Measurements from ENCODE around the gene LOXHD1. TPM values are rescaled to one million over a fixed set of nuclear protein-coding genes. Genes with fewer than 3 reads are reported as not detected.

LOXHD1 gene, protein sequence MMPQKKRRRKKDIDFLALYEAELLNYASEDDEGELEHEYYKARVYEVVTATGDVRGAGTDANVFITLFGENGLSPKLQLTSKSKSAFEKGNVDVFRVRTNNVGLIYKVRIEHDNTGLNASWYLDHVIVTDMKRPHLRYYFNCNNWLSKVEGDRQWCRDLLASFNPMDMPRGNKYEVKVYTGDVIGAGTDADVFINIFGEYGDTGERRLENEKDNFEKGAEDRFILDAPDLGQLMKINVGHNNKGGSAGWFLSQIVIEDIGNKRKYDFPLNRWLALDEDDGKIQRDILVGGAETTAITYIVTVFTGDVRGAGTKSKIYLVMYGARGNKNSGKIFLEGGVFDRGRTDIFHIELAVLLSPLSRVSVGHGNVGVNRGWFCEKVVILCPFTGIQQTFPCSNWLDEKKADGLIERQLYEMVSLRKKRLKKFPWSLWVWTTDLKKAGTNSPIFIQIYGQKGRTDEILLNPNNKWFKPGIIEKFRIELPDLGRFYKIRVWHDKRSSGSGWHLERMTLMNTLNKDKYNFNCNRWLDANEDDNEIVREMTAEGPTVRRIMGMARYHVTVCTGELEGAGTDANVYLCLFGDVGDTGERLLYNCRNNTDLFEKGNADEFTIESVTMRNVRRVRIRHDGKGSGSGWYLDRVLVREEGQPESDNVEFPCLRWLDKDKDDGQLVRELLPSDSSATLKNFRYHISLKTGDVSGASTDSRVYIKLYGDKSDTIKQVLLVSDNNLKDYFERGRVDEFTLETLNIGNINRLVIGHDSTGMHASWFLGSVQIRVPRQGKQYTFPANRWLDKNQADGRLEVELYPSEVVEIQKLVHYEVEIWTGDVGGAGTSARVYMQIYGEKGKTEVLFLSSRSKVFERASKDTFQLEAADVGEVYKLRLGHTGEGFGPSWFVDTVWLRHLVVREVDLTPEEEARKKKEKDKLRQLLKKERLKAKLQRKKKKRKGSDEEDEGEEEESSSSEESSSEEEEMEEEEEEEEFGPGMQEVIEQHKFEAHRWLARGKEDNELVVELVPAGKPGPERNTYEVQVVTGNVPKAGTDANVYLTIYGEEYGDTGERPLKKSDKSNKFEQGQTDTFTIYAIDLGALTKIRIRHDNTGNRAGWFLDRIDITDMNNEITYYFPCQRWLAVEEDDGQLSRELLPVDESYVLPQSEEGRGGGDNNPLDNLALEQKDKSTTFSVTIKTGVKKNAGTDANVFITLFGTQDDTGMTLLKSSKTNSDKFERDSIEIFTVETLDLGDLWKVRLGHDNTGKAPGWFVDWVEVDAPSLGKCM (N-terminal part only)
- 0.63 TPM for total RNA-seq

DNA sequence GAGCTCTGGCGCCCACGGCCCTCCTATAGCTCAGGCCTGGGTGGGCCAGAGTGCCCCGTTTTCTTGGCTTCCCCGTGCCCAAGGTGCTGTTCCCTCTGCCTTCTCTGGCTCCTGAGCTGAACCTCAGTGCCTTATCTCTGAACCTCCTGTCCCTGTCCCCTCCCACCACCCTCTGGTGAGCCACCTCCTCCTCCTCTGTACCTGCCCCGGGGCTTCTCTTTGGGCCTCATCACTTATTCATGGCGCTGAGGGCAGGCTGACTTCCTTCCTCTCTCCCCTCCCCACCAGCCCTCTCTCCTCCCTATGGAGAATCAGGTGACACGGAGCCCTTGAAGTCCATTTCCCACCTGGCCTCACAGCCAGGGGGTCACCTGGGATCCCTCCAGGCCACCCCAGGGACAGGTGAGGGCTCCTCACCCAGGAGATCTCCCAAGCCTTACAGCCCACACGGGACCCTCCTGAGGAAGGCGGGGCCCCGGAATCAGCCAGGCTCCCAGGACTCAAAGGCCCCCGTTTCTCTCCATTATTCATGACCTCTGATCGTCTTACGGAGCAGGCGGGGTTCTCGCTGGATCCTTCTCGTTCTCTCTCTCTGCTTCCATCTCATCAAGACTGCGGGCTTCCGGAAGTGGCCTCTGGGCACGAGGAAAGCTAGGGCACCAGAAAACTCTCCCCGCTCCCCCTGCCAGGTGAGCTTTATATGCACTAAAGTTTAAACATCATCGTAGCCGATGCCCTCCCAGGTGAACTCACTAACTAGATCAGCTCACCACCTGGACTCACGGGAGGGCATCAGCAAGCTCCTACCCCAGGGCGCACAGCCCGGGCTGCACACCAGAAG, at the start of gene LOXHD1:
Gene LOXHD1, minus strand, starts transcription at position 106 of the 841 bp plus-strand sequence. CDS start 187 bp downstream, outside the sequence.
- no peaks in the 10 kb centered on the region for H3K9me3 ChIP-seq (ENCODE audit: low read depth, low read length)

DNA sequence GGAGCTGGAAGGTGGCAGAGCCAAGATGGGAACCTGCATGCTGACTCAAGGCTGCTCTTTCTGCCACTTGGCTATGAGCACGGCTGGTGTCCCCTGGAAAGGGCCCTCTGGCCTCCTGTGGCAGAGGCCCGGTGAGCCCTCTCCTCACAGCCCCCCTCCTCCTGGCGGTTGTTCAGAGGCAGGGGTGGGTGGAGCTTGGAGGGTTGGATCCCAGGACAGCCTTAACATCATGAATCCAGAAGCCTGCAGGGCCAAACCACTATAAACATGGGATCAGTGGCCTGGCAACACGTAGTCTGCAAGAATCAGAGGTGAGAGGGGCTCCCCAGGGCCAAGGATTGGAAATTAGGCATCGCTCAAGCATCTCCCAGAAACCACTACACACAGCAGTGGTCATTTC, 48.5 kb upstream of the LOXHD1 start:
- Histone ChIP-seq H3K9me3 (ENCODE audit: low read depth, low read length) (no peaks in the 10 kb centered on the region), H3K27me3 (ENCODE audit: insufficient read depth, low read length) (no peaks in the 10 kb centered on the region), H3K4me1 (ENCODE audit: insufficient read depth, low read length) (no peaks in the 10 kb centered on the region), H3K4me3 (ENCODE audit: low read length) (no peak overlapping the region)

More for the DNA sequence above, at the start of gene LOXHD1:
- H3K4me1 ChIP-seq (ENCODE audit: insufficient read depth, low read length): no peaks in the 10 kb centered on the region
- H3K4me3 ChIP-seq (ENCODE audit: low read length): no peak within 1 kb of the TSS
- H3K27me3 ChIP-seq (ENCODE audit: insufficient read depth, low read length): no peaks in the 10 kb centered on the region

GRCh38 chr18:46704816-46705215, 47.8 kb upstream of the LOXHD1 start:
- Histone ChIP-seq H3K4me3 (ENCODE audit: low read length) (no peak overlapping the region), H3K4me1 (ENCODE audit: insufficient read depth, low read length) (no peaks in the 10 kb centered on the region), H3K9me3 (ENCODE audit: low read depth, low read length) (no peaks in the 10 kb centered on the region), H3K27me3 (ENCODE audit: insufficient read depth, low read length) (no peaks in the 10 kb centered on the region)

DNA sequence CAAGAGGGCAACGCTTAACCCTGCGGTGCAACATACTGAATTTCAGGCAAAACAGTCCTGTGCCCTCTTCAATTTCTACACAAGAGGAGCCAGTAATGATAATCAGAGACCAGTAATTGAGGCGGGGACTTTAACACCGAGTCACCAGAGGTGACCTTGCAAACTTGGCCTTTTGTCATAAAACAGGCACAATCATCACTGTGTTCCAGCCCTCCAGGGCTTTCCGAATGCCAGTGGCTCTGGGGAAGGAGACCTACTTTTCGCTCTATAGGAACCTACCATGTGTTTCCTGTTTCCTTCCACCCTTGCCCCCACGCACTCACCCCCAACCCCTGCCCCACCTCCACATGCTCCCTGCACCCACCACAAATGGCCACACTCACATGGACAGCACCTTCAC, 47.2 kb upstream of the LOXHD1 start:
- no peaks in the 10 kb centered on the region for H3K27me3 ChIP-seq (ENCODE audit: insufficient read depth, low read length)
- no peaks in the 10 kb centered on the region for H3K4me1 ChIP-seq (ENCODE audit: insufficient read depth, low read length)
- no peaks in the 10 kb centered on the region for H3K9me3 ChIP-seq (ENCODE audit: low read depth, low read length)
- no peak overlapping the region for H3K4me3 ChIP-seq (ENCODE audit: low read length)

DNA sequence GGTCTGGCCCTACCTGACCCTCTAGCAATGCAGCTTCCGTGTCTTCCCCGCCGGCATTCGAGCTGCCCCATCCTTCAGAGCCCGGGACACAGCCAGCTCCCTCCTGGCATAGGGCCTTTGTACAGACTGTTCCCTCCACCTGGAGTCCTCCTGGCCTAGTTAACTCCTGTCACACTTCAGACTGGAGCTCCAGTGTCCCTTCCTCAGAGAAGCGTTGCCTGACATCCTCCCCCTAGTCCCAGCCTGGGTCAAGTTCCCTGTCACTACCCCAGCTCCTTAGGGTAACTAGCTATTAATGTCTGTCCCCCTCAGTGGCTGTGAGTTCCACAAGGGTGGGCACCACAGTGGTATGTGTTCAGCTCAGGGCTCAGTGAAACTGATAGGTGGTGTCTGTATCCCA, 45.5 kb upstream of the LOXHD1 start:
- Histone ChIP-seq H3K4me1 (ENCODE audit: insufficient read depth, low read length) (no peaks in the 10 kb centered on the region), H3K27me3 (ENCODE audit: insufficient read depth, low read length) (no peaks in the 10 kb centered on the region), H3K4me3 (ENCODE audit: low read length) (no peak overlapping the region), H3K9me3 (ENCODE audit: low read depth, low read length) (no peaks in the 10 kb centered on the region)

- H3K4me1 ChIP-seq (ENCODE audit: insufficient read depth, low read length): no peaks in the 10 kb centered on the region
- H3K27me3 ChIP-seq (ENCODE audit: insufficient read depth, low read length): no peaks in the 10 kb centered on the region
- H3K4me3 ChIP-seq (ENCODE audit: low read length): no peak overlapping the region
- no peaks in the 10 kb centered on the region for H3K9me3 ChIP-seq (ENCODE audit: low read depth, low read length)
Observed at GRCh38 chr18:46700066-46700824, 43.2 kb upstream of the LOXHD1 start.

DNA sequence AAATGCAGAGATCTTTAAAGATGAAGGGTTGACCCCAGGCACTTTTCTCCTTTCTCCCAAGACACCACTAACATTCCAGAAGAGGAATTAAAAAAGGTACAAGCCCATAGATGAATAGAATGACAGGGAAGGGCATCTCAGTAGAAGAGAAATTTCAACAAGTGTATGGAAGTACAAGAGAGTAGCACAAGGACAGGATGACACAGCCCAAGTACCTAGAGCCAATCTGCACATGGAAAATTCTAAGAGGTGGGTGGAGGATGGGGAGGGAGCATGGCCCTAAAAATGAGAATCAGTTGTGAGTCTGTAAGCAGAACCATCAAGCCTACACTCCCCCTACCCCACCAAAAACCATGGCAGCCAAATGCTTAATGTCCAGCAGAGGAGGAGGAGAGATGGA, 39.7 kb upstream of the LOXHD1 start:
- H3K4me3 ChIP-seq (ENCODE audit: low read length): no peak overlapping the region

GRCh38 chr18:46696268-46696667, 39.2 kb upstream of the LOXHD1 start:
- Histone ChIP-seq H3K9me3 (ENCODE audit: low read depth, low read length) (no peaks in the 10 kb centered on the region), H3K27me3 (ENCODE audit: insufficient read depth, low read length) (no peaks in the 10 kb centered on the region), H3K4me1 (ENCODE audit: insufficient read depth, low read length) (no peaks in the 10 kb centered on the region), H3K4me3 (ENCODE audit: low read length) (no peak overlapping the region)

More for the DNA sequence above, 39.7 kb upstream of the LOXHD1 start:
- no peaks in the 10 kb centered on the region for H3K27me3 ChIP-seq (ENCODE audit: insufficient read depth, low read length)
- no peaks in the 10 kb centered on the region for H3K4me1 ChIP-seq (ENCODE audit: insufficient read depth, low read length)
- no peaks in the 10 kb centered on the region for H3K9me3 ChIP-seq (ENCODE audit: low read depth, low read length)

DNA sequence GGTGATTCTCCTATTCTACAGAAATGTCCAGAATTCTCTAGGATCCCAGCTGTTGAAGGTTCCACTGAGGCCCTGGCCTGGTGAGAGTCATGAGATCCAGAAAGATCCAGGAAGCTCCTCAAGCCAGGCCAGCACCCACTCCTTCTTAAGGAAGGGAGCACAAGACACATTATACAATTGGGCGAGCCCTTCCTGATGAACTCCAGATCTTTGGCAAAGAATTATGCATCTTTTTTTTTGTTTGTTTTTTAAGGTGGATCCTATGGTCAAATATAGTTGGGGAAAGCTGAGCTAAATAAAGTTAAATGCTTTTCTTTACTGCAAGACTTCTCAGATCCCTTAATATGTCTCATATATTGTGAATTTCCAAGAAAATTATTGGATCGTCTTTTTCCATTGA, 37.0 kb upstream of the LOXHD1 start:
- Histone ChIP-seq H3K4me3 (ENCODE audit: low read length) (no peak overlapping the region), H3K27me3 (ENCODE audit: insufficient read depth, low read length) (no peaks in the 10 kb centered on the region), H3K4me1 (ENCODE audit: insufficient read depth, low read length) (no peaks in the 10 kb centered on the region), H3K9me3 (ENCODE audit: low read depth, low read length) (no peaks in the 10 kb centered on the region)

GRCh38 chr18:46688853-46689525, 32.0 kb upstream of the LOXHD1 start:
- no peaks in the 10 kb centered on the region for H3K27me3 ChIP-seq (ENCODE audit: insufficient read depth, low read length)
- no peaks in the 10 kb centered on the region for H3K9me3 ChIP-seq (ENCODE audit: low read depth, low read length)
- H3K4me1 ChIP-seq (ENCODE audit: insufficient read depth, low read length): no peaks in the 10 kb centered on the region
- H3K4me3 ChIP-seq (ENCODE audit: low read length): no peak overlapping the region

DNA sequence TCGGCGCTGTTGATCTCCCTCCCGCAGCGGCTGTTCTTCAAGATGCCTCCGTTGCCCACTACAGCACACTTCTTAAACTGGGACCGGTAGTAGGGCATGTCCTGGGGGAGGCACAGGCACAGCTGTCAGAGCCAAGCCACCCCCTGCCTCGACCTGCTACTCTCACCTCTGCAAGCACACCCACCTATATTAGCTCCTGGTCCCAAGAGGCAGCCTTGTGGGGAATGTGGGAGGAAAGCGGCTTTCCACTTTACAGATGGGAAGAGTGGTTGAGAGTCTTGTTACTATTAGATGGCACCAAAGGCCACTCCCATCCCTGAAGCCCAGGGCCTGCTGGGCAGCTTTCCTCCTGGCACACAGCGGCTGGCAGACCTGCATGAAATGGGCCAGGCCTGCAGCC, 29.2 kb upstream of the LOXHD1 start:
- H3K9me3 ChIP-seq (ENCODE audit: low read depth, low read length): no peaks in the 10 kb centered on the region
- no peak overlapping the region for H3K4me3 ChIP-seq (ENCODE audit: low read length)
- H3K27me3 ChIP-seq (ENCODE audit: insufficient read depth, low read length): no peaks in the 10 kb centered on the region
- H3K4me1 ChIP-seq (ENCODE audit: insufficient read depth, low read length): no peaks in the 10 kb centered on the region

DNA sequence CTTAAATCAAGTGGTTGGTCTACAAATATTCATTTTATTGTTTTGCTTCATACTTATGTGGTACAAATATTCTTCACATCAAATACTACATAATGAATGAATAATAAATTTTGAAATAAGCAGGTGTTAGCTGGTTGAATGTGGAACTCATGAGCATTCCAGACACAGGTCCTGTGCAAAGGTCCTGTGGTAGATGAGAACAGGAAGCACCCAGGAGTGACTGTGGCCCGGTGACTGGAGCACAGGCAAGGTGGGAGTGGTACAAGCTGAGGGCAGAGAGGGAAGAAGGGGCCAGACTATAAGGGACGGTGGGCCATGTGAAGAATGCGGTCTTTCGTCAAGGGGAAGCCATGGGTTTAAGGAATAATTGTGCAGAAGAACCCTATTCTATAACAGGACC, 26.2 kb upstream of the LOXHD1 start:
- Histone ChIP-seq H3K9me3 (ENCODE audit: low read depth, low read length) (no peaks in the 10 kb centered on the region), H3K4me1 (ENCODE audit: insufficient read depth, low read length) (no peaks in the 10 kb centered on the region), H3K27me3 (ENCODE audit: insufficient read depth, low read length) (no peaks in the 10 kb centered on the region), H3K4me3 (ENCODE audit: low read length) (no peak overlapping the region)

Measured in mononuclear cell (primary cell).